Activated naive CD4-positive, alpha-beta T cell treated with anti-CD3 and anti-CD28 coated beads, Interleukin-2, amount 10 ng/mL, durations not matched to agents 7 days and 5 days (primary cell): Measurements from ENCODE around the gene GGN.
A peak's percentile ranks its signal among the peaks of the same experiment; 100 is the strongest.
"Not testable (repeated sequence)": the region's sequence is repeated elsewhere in the genome, so short reads cannot be mapped to it uniquely, and the experiment has no call there.

Source experiments
- CTCF ChIA-PET: fragments of 350-600 bp; sonication (Branson Sonifier 250); formaldehyde crosslinking; loops from one replicate; lab custom pipeline; 2021; ENCODE audit warnings: antibody characterized with exemption; lab: Charles Lee
- DNase-seq: peaks from one replicate; pipeline ENCODE4 v3.0.0-alpha.2; 2020
- H3K27ac Mint-ChIP-seq: one replicate; pipeline ENCODE4 v1.8.0; 2021; ENCODE audit warnings: mild to moderate bottlenecking, moderate library complexity, mixed read lengths
- H3K27me3 Mint-ChIP-seq: one replicate; pipeline ENCODE4 v1.8.0; 2021; ENCODE audit warnings: mild to moderate bottlenecking, mixed read lengths
- H3K36me3 Mint-ChIP-seq: one replicate; pipeline ENCODE4 v1.8.0; 2021; ENCODE audit warnings: mixed read lengths
- H3K4me1 Mint-ChIP-seq: one replicate; pipeline ENCODE4 v1.8.0; 2021; ENCODE audit warnings: mixed read lengths
- H3K4me3 Mint-ChIP-seq: one replicate; pipeline ENCODE4 v1.8.0; 2021; ENCODE audit warnings: mild to moderate bottlenecking, moderate library complexity, mixed read lengths
- H3K9me3 Mint-ChIP-seq: one replicate; pipeline ENCODE4 v1.8.0; 2021; ENCODE audit warnings: mixed read lengths

The GGN gene

GRCh38 chr19:38375748-38376147 is 12.1 kb downstream of the GGN start:
- CTCF ChIA-PET, result interaction anchor here (0.5 to 2.8 kb wide), 2 partner anchors 40 to 455 kb away, joined by 3 to 16 read pairs; partner anchors contain the start of gene CATSPERG
- Mint-ChIP-seq H3K4me3 (peak overlapping the region; percentile 99), H3K36me3 (peaks cover 25% of the 10 kb centered on the region), H3K27ac (peak overlapping the region; percentile 96), H3K4me1 (peaks cover 27% of the 10 kb centered on the region), H3K9me3 (no peaks in the 10 kb centered on the region), H3K27me3 (peaks cover 13% of the 10 kb centered on the region)
- no peak for DNase-seq

GRCh38 chr19:38375098-38375493 is 12.7 kb downstream of the GGN start:
- H3K4me1 Mint-ChIP-seq, result peaks cover 27% of the 10 kb centered on the region
- DNase-seq, result no peak
- peaks cover 20% of the 10 kb centered on the region for H3K27me3 Mint-ChIP-seq
- peak overlapping the region; percentile 99 for H3K4me3 Mint-ChIP-seq
- H3K36me3 Mint-ChIP-seq, result peaks cover 25% of the 10 kb centered on the region
- H3K27ac Mint-ChIP-seq, result peak overlapping the region; percentile 96
- CTCF ChIA-PET, result interaction anchor here (1.1 to 2.8 kb wide), 6 partner anchors 10 to 39 kb away, joined by 3 to 16 read pairs (median 4); partner anchors contain the start of genes CATSPERG and FAM98C
- no peaks in the 10 kb centered on the region for H3K9me3 Mint-ChIP-seq

GRCh38 chr19:38374332-38375097 is 13.3 kb downstream of the GGN start, which contains the start of gene PSMD8:
TSS of gene PSMD8 (plus strand) at chr19:38374571. CDS start at chr19:38374602, 31 bp downstream.
- DNase-seq, result peak; percentile 99
- Mint-ChIP-seq H3K4me3 (peak within 1 kb of the TSS; percentile 99), H3K4me1 (peaks cover 27% of the 10 kb centered on the region), H3K27me3 (peaks cover 23% of the 10 kb centered on the region), H3K36me3 (peaks cover 23% of the 10 kb centered on the region), H3K9me3 (no peaks in the 10 kb centered on the region), H3K27ac (peak within 1 kb of the TSS; percentile 96)
- CTCF ChIA-PET, result interaction anchor here (0.7 to 2.8 kb wide), 12 partner anchors 11 to 556 kb away, joined by 3 to 16 read pairs (median 4); partner anchors contain the start of genes CATSPERG, FAM98C and SARS2

GRCh38 chr19:38373907-38374331 is 13.9 kb downstream of the GGN start:
- peaks cover 27% of the 10 kb centered on the region for H3K4me1 Mint-ChIP-seq
- H3K9me3 Mint-ChIP-seq, result no peaks in the 10 kb centered on the region
- H3K4me3 Mint-ChIP-seq, result peak overlapping the region; percentile 99
- no peak for DNase-seq
- H3K27me3 Mint-ChIP-seq, result peaks cover 23% of the 10 kb centered on the region
- CTCF ChIA-PET, result interaction anchor here (0.7 to 2.8 kb wide), 11 partner anchors 11 to 556 kb away, joined by 3 to 16 read pairs (median 3); partner anchors contain the start of genes CATSPERG, FAM98C and SARS2
- peak overlapping the region; percentile 96 for H3K27ac Mint-ChIP-seq
- peaks cover 17% of the 10 kb centered on the region for H3K36me3 Mint-ChIP-seq

- DNase-seq, result no peak
- H3K27ac Mint-ChIP-seq, result no peak overlapping the region
- H3K27me3 Mint-ChIP-seq, result peaks cover 46% of the 10 kb centered on the region
- no peaks in the 10 kb centered on the region for H3K9me3 Mint-ChIP-seq
- CTCF ChIA-PET, result interaction anchor here (0.8 kb wide), 1 partner anchor 11 kb away, joined by 3 read pairs; no protein-coding TSS in a partner anchor
- H3K36me3 Mint-ChIP-seq, result peaks cover 10% of the 10 kb centered on the region
- H3K4me3 Mint-ChIP-seq, result no peak overlapping the region
- peaks cover 19% of the 10 kb centered on the region for H3K4me1 Mint-ChIP-seq
Observed at GRCh38 chr19:38371081-38371480, 16.8 kb downstream of the GGN start.

GRCh38 chr19:38370299-38370698 is 17.5 kb downstream of the GGN start:
- H3K4me3 Mint-ChIP-seq, result no peak overlapping the region
- H3K36me3 Mint-ChIP-seq, result peaks cover 7% of the 10 kb centered on the region
- H3K4me1 Mint-ChIP-seq, result peaks cover 11% of the 10 kb centered on the region
- peaks cover 52% of the 10 kb centered on the region for H3K27me3 Mint-ChIP-seq
- no peak overlapping the region for H3K27ac Mint-ChIP-seq
- DNase-seq, result no peak
- H3K9me3 Mint-ChIP-seq, result no peaks in the 10 kb centered on the region
- CTCF ChIA-PET, result interaction anchor here (0.8 kb wide), 1 partner anchor 10 kb away, joined by 3 read pairs; no protein-coding TSS in a partner anchor

GRCh38 chr19:38369584-38369983 is 18.2 kb downstream of the GGN start:
- Mint-ChIP-seq H3K27me3 (peaks cover 59% of the 10 kb centered on the region), H3K4me1 (peaks cover 4% of the 10 kb centered on the region), H3K4me3 (no peak overlapping the region), H3K27ac (no peak overlapping the region), H3K9me3 (no peaks in the 10 kb centered on the region), H3K36me3 (peaks cover under 1% of the 10 kb centered on the region)
- DNase-seq, result no peak
- CTCF ChIA-PET, result no interaction called here

GRCh38 chr19:38367041-38367440 is 20.8 kb downstream of the GGN start:
- CTCF ChIA-PET, result no interaction called here
- no peak overlapping the region for H3K4me3 Mint-ChIP-seq
- H3K36me3 Mint-ChIP-seq, result no peaks in the 10 kb centered on the region
- no peak overlapping the region for H3K27ac Mint-ChIP-seq
- H3K4me1 Mint-ChIP-seq, result peaks cover 12% of the 10 kb centered on the region
- peaks cover 66% of the 10 kb centered on the region for H3K27me3 Mint-ChIP-seq
- no peaks in the 10 kb centered on the region for H3K9me3 Mint-ChIP-seq
- no peak for DNase-seq

- H3K36me3 Mint-ChIP-seq, CTCF ChIA-PET, DNase-seq, H3K9me3 Mint-ChIP-seq, H3K27ac Mint-ChIP-seq: not testable (repeated sequence)
- H3K4me3 Mint-ChIP-seq, result peak overlapping the region; percentile 82
- H3K4me1 Mint-ChIP-seq, result peaks cover 25% of the 10 kb centered on the region
- peaks cover 83% of the 10 kb centered on the region for H3K27me3 Mint-ChIP-seq
Observed at GRCh38 chr19:38362946-38363688, 24.7 kb downstream of the GGN start.

- Mint-ChIP-seq H3K27ac (peak overlapping the region; percentile 74), H3K4me3 (peak overlapping the region; percentile 82), H3K27me3 (peaks cover 83% of the 10 kb centered on the region), H3K9me3 (no peaks in the 10 kb centered on the region), H3K4me1 (peaks cover 25% of the 10 kb centered on the region), H3K36me3 (no peaks in the 10 kb centered on the region)
- CTCF ChIA-PET, result no interaction called here
- peak; percentile 95 for DNase-seq
Observed at GRCh38 chr19:38362076-38362945, 25.5 kb downstream of the GGN start.

GRCh38 chr19:38361633-38362075 is 26.2 kb downstream of the GGN start:
- Mint-ChIP-seq H3K27ac (peak overlapping the region; percentile 69), H3K9me3 (no peaks in the 10 kb centered on the region), H3K36me3 (no peaks in the 10 kb centered on the region), H3K4me3 (peak overlapping the region; percentile 82), H3K27me3 (peaks cover 83% of the 10 kb centered on the region), H3K4me1 (peaks cover 25% of the 10 kb centered on the region)
- DNase-seq, result peak; percentile 86
- CTCF ChIA-PET, result interaction anchor here (1.5 kb wide), 1 partner anchor 41 kb away, joined by 3 read pairs; the partner anchor contains the start of gene FAM98C

- CTCF ChIA-PET, result interaction anchor here (0.7 to 1.5 kb wide), 3 partner anchors 10 to 42 kb away, joined by 3 read pairs; partner anchors contain the start of genes FAM98C and PSMD8
- H3K9me3 Mint-ChIP-seq, result no peaks in the 10 kb centered on the region
- H3K4me3 Mint-ChIP-seq, result peak overlapping the region; percentile 82
- no peaks in the 10 kb centered on the region for H3K36me3 Mint-ChIP-seq
- H3K27ac Mint-ChIP-seq, result no peak overlapping the region
- peaks cover 25% of the 10 kb centered on the region for H3K4me1 Mint-ChIP-seq
- DNase-seq, result no peak
- H3K27me3 Mint-ChIP-seq, result peaks cover 83% of the 10 kb centered on the region
Observed at GRCh38 chr19:38360839-38361631, 26.8 kb downstream of the GGN start.
